22Rv1 (cell line): ENCODE results near the gene LTA.

Experiments
- H3K27ac ChIP-seq: fragments of 450-650 bp; 2 replicates; pipeline ENCODE4 v1.5.1; 2017
- CTCF ChIP-seq: fragments of 450-650 bp; IDR thresholded peaks from 2 replicates; pipeline ENCODE4 v1.5.1; 2017; ENCODE audit warnings: mild to moderate bottlenecking
- ZFX ChIP-seq: fragments of 450-650 bp; IDR thresholded peaks from 2 replicates; pipeline ENCODE4 v1.6.1; 2017; ENCODE audit warnings: antibody characterized with exemption, borderline replicate concordance

The LTA gene

DNA sequence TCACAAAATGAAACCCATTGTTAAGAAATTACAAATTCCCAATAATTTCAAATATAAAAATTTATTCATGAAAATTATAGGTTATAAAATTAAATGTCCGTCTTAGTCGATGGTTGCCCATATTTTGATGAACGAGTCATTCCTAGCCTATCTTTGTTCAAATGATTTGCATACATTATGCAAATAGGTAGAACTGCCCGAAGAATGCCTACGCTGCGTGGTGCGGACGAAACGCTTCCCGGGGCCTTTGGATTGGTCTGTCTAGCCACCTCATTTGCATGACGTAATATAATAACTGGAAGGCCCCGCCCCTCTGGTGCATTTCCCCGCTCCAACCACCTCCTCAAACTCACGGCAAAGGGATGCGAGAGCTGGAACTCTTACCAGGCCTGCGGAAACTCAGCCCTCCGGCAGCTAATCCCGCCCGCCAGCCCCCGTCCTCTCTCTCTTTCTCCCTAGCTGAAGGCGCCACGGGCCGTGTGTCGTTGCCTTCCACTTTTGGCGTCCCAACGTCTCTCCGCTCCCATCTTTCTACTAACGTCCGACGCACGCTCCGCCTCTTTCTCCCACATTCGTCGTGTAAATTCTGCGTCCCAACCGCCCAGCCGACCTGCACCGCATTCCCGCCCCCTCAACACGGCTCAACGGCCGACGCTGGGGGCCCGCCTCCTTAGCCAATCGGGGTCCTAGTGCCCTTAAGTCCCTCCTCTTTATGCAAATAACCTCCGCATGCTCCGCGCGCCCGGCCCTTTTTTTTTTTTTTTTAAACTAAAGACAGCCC is 47.9 kb downstream of the LTA start:
- TF ChIP-seq ZFX = no peak
- TF ChIP-seq CTCF = no peak
- peak overlapping the region; percentile 96 for H3K27ac ChIP-seq

DNA sequence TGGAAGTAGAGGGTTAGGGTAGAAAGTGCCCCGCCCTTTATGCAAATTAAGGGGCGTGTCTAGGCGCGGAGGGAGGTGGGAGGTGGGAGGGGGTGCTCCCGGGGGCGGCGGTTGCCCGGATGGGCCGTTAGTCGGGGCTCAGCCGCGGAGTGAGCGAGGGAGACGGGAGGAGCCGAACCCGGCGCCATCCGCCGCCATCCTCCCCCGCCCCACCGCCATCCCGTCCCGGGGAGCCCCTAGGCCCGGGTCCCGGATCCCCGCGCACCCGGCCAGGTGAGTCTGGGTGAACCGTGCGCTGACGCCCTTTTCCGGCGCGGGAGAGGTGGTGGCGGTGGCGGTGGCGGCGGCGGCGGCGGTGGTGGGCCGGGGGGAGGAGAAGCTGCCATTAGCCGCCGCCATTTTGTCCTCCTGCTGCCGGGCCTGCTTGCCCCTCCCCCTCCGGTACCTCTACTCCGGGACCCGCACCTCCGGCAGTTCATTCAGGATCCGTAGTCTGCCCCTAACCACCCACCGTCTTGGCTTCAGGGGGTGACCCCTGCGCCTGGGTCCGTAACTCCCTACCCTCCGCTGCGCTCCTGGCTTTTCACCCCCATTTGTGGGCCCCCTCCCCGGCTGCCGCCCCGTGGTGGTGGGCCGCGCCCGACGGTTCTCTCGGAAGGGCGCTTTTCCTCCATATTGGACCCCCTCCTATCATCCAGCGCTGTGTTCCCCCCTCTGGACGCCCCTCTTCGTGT is 48.7 kb downstream of the LTA start, which contains the start of gene PRRC2A:
Gene PRRC2A, plus strand, starts transcription at position 130 of the 734 bp plus-strand sequence. CDS start 2,075 bp downstream, outside the sequence.
- peak within 1 kb of the TSS; percentile 96 for H3K27ac ChIP-seq
- no peak for TF ChIP-seq CTCF
- no peak for TF ChIP-seq ZFX

- peak overlapping the region; percentile 96 for H3K27ac ChIP-seq
- no peak for TF ChIP-seq CTCF
- no peak for TF ChIP-seq ZFX
Measured at GRCh38 chr6:31621320-31621939, 49.3 kb downstream of the LTA start.

GRCh38 chr6:31621991-31622390 is 49.9 kb downstream of the LTA start:
- TF ChIP-seq ZFX (no peak), CTCF (no peak)
- peak overlapping the region; percentile 96 for H3K27ac ChIP-seq

GRCh38 chr6:31622684-31623091 is 50.6 kb downstream of the LTA start:
- no peak for TF ChIP-seq ZFX
- peak overlapping the region; percentile 96 for H3K27ac ChIP-seq
